ENCODE measurements around the gene PSMB3. TPM values are rescaled to one million over a fixed set of nuclear protein-coding genes. Genes with fewer than 3 reads are reported as not detected.
"Not testable (repeated sequence)": the region's sequence is repeated elsewhere in the genome, so short reads cannot be mapped to it uniquely, and the experiment has no call there.

Gene PSMB3
- total and polyA plus RNA-seq, 9 donors = 70.3 to 159 (median 77.1) TPM

DNA sequence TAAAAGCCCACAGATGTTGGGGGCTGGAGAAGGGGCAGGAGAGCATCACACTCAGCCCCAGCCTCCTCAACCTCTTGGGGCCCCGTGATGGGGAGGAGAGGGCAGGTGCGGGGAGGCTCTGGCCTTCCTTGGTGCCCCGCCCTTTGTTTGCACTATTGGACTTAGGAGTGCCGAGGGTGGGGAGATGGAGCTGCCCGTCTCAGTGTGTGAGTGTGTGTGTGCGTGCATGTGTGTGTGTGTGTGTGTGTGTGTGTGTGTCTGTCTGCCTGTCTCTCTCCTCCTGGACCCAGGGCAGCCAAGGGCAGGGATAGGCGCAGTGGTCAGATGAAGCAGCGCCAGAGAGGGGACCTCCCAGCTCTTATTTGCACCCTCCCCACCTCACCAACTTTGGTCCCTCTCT is 26.4 kb upstream of the PSMB3 start:
- not testable (repeated sequence) for H3K4me3 ChIP-seq (ENCODE audit: low read length); H3K9me3 ChIP-seq (replicated peaks; ENCODE audit: control insufficient read depth, low read depth, low read length); H3K27ac ChIP-seq (ENCODE audit: low read length); DNase-seq; H3K27me3 ChIP-seq (ENCODE audit: control insufficient read depth, insufficient read depth, low read length)
- H3K36me3 ChIP-seq (ENCODE audit: control insufficient read depth, insufficient read depth, low read length) = peaks cover 39% of the 10 kb centered on the region
- peaks cover 46% of the 10 kb centered on the region for H3K4me1 ChIP-seq (ENCODE audit: control insufficient read depth, insufficient read depth, low read length)
- no CpG with 5 or more reads among the region's 8 CpGs for WGBS (ENCODE audit: insufficient coverage)

DNA sequence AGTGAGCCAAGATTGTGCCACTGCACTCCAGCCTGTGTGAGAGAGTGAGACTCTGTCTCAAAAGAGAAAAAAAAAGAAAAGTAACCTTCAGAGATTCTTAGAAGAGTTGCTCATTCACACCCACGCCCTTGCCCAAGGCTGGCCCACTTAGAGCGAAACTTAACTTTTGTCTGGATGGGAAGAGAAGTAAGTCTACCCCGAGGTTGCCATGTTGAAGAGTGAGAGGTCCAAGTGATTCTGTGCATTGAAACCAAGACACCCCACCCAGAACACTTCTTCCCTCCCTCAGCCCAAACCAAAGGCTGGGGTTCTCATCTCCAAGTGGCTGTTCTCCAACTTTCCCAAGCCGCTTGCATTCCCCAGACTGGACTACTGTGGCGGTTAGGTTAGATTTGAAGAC is 24.8 kb upstream of the PSMB3 start:
- Histone ChIP-seq H3K9me3 (replicated peaks; ENCODE audit: control insufficient read depth, low read depth, low read length) (no peaks in the 10 kb centered on the region), H3K27ac (ENCODE audit: low read length) (no peak overlapping the region), H3K4me1 (ENCODE audit: control insufficient read depth, insufficient read depth, low read length) (peaks cover 44% of the 10 kb centered on the region), H3K4me3 (ENCODE audit: low read length) (no peak overlapping the region), H3K27me3 (ENCODE audit: control insufficient read depth, insufficient read depth, low read length) (no peaks in the 10 kb centered on the region), H3K36me3 (ENCODE audit: control insufficient read depth, insufficient read depth, low read length) (peaks cover 32% of the 10 kb centered on the region)
- DNase-seq = no peak
- WGBS (ENCODE audit: insufficient coverage) = no CpG with 5 or more reads among the region's 5 CpGs

DNA sequence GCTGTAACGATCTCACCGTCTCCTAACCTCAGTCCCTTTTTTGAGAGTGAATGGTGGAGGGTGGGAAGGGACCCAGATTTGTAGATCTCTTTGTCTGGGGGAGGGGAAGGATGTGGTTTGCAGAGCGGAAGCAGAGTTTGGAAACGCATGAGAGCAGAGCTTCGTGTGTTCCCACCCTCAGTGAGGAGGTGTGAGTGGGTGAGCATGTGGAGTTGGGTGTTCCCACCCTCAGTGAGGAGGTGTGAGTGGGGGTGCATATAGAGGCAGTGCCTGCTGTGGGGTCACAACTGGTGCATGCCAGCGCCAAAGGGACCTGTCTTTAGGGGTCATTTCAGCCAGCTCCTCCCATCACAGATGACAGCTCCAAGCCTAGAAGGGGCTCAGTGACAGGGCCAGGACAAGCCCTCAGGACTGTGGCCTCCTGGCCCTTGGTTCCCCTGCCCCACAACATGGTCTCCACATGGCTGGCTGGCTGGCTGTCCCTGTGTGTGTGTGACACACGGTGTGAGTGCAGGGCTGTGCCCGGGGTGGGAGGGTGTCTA is 24.2 kb upstream of the PSMB3 start:
- Histone ChIP-seq H3K4me1 (ENCODE audit: control insufficient read depth, insufficient read depth, low read length) (peaks cover 44% of the 10 kb centered on the region), H3K36me3 (ENCODE audit: control insufficient read depth, insufficient read depth, low read length) (peaks cover 34% of the 10 kb centered on the region), H3K27ac (ENCODE audit: low read length) (no peak overlapping the region), H3K27me3 (ENCODE audit: control insufficient read depth, insufficient read depth, low read length) (no peaks in the 10 kb centered on the region), H3K4me3 (ENCODE audit: low read length) (no peak overlapping the region), H3K9me3 (replicated peaks; ENCODE audit: control insufficient read depth, low read depth, low read length) (no peaks in the 10 kb centered on the region)
- 82% methylated on average over 3 of the region's 8 CpGs for WGBS (ENCODE audit: insufficient coverage)
- DNase-seq = no peak

DNA sequence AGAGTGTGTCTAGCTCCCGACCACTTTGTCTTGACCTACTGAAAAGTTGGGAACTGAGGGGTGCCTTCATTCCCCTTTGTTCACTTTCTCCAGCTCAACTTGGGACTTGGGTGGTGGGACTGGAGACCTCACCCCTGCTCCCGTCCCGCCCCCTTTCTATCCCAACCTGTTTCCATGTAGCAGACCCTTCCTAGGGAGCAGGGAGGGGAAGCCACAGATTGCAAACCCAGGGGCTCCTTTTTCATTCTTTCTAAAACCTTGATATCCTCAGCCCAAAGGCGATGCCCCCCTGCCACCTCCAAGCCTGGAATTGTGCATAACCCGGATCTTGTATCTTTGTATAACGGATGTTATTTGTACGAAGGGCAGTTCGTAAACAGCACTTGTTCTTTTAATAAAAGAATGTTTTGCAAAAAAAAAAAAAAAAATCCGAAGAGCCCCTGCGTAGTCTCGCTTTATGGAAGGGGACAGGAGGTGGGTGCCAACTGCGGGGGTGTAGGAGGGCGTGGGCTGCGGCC is 23.1 kb upstream of the PSMB3 start:
- H3K4me3 ChIP-seq (ENCODE audit: low read length) = peak overlapping the region; percentile 60
- H3K9me3 ChIP-seq (replicated peaks; ENCODE audit: control insufficient read depth, low read depth, low read length) = no peaks in the 10 kb centered on the region
- peaks cover 38% of the 10 kb centered on the region for H3K4me1 ChIP-seq (ENCODE audit: control insufficient read depth, insufficient read depth, low read length)
- no peaks in the 10 kb centered on the region for H3K27me3 ChIP-seq (ENCODE audit: control insufficient read depth, insufficient read depth, low read length)
- peaks cover 43% of the 10 kb centered on the region for H3K36me3 ChIP-seq (ENCODE audit: control insufficient read depth, insufficient read depth, low read length)
- no peak for DNase-seq
- peak overlapping the region; percentile 69 for H3K27ac ChIP-seq (ENCODE audit: low read length)
- WGBS (ENCODE audit: insufficient coverage) = 11% methylated on average over 6 of the region's 14 CpGs

DNA sequence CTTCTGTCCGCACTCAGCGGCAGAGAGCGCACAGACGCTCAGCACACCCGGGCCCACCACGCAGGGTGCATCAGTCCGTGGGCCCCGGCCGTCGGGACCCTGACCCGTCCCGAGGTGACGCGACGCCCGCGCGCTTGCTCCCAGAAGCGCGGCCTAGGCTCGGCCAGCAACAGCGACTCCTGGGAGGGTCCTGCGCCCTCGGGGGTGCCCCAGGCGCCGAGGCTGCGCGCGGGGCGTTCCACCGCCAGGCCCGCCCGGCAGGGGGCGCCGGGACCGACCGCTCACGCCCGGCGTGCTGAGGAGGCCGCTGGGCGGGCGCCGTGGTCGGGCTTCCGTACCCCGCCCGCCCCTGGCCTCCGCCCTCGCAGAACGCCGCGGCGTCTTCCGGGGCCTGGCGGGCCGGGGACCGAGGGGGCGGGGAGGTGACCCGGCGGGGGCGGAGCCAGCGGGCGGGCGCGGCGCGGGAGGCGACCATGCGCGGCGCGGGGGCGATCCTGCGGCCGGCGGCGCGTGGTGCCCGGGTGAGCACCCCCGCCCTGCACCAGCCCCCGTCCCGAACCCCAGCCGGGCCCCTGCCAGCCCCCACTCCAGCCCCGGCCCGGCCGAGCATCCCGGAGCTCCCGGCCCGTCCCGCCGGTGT is 22.5 kb upstream of the PSMB3 start, which contains the start of gene CISD3:
Gene CISD3 (plus strand): TSS at position 456 of the 640 bp plus-strand sequence. CDS start 18 bp downstream, at position 474.
- Histone ChIP-seq H3K27ac (ENCODE audit: low read length) (peak within 1 kb of the TSS; percentile 87), H3K4me1 (ENCODE audit: control insufficient read depth, insufficient read depth, low read length) (peaks cover 34% of the 10 kb centered on the region), H3K9me3 (replicated peaks; ENCODE audit: control insufficient read depth, low read depth, low read length) (no peaks in the 10 kb centered on the region), H3K36me3 (ENCODE audit: control insufficient read depth, insufficient read depth, low read length) (peaks cover 45% of the 10 kb centered on the region), H3K27me3 (ENCODE audit: control insufficient read depth, insufficient read depth, low read length) (no peaks in the 10 kb centered on the region), H3K4me3 (ENCODE audit: low read length) (peak within 1 kb of the TSS; percentile 60)
- under 1% methylated on average over 90 of the region's 92 CpGs for WGBS (ENCODE audit: insufficient coverage)
- peak; percentile 94 for DNase-seq

DNA sequence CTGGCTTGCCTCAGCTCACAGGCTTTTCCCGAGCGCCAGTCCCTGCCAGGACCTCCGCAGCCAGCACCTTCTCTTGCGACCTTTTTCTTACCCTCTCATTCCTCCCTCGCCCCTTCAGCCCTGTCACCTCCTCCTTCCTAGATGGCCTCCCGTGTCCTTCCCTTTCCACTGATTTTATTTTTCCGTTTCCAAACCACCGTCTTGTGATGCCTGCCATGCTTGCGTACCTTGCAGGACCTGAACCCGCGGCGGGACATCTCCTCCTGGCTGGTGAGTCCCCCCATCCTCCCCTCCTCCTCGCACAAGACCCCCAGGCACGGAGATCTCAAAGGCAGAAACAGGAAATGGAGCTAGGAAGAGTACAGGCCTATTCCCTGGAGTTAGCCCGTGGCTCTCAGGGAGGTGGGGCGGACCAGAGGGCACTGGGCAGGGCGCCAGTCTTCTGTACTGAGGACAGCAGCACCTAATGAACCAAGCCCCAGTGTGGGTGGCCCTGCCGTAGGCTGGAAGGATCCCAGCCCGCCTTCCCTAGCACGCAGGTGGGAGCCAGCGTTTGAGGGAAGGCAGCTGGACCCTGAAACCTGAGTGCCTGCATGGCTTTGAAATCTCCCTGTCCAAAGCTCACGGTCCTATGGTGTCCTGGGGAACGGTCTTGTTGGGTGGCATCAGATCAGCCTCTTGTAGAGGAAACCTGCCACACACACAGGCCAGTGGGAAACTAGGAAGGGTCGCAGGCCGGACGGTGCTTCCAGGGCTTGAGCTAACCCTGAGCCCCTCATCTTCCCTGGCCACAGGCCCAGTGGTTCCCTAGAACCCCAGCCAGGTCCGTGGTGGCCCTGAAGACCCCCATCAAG is 21.8 kb upstream of the PSMB3 start:
- DNase-seq = peak; percentile 60
- peaks cover 36% of the 10 kb centered on the region for H3K4me1 ChIP-seq (ENCODE audit: control insufficient read depth, insufficient read depth, low read length)
- WGBS (ENCODE audit: insufficient coverage) = 19% methylated on average over 17 of the region's 27 CpGs

DNA sequence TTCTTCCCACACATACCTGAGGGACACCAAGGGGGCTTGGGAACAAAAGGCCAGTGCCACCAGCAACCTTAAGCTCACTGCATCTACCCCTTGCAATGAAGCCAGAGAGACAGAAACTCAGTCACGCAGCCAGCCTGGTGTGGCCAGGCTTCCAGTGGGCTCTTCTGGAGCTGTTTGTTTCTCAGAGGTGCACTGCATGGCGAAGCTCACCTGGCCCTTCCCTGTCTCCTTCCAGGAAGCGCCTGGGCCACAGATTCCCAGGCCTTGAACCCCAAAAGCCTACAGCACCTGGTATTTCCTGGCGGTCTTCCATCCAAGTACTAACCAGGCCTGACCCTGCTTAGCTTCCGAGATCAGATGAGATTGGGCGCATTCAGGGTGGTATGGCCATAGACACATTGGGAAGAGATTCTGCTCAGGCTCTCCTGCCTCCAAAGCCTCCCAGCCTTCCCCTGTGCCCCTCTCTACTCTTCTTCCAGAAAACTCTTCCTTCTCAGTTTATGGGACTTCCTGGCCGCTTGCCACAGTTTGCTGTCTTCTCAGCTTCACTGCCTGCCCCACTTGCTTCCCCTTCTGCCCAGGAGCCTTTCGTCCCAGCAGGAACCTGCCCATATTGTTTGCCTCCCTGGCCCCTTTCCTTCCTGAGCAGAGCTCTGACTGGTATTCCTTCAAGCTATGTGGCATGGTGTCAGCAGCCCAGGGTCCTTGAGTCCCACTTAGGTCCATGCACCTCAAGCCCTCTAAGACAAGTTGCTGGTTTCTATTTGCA is 20.8 kb upstream of the PSMB3 start:
- peaks cover 46% of the 10 kb centered on the region for H3K4me1 ChIP-seq (ENCODE audit: control insufficient read depth, insufficient read depth, low read length)
- H3K27me3 ChIP-seq (ENCODE audit: control insufficient read depth, insufficient read depth, low read length) = no peaks in the 10 kb centered on the region
- no peaks in the 10 kb centered on the region for H3K9me3 ChIP-seq (replicated peaks; ENCODE audit: control insufficient read depth, low read depth, low read length)
- no peak overlapping the region for H3K4me3 ChIP-seq (ENCODE audit: low read length)
- peak; percentile 55 for DNase-seq
- peaks cover 52% of the 10 kb centered on the region for H3K36me3 ChIP-seq (ENCODE audit: control insufficient read depth, insufficient read depth, low read length)
- H3K27ac ChIP-seq (ENCODE audit: low read length) = peak overlapping the region; percentile 87
- 78% methylated on average over 8 of the region's 8 CpGs for WGBS (ENCODE audit: insufficient coverage)

More for the DNA sequence above, 21.8 kb upstream of the PSMB3 start:
- Histone ChIP-seq H3K27ac (ENCODE audit: low read length) (peak overlapping the region; percentile 87), H3K36me3 (ENCODE audit: control insufficient read depth, insufficient read depth, low read length) (peaks cover 48% of the 10 kb centered on the region), H3K4me3 (ENCODE audit: low read length) (peak overlapping the region; percentile 56), H3K27me3 (ENCODE audit: control insufficient read depth, insufficient read depth, low read length) (no peaks in the 10 kb centered on the region), H3K9me3 (replicated peaks; ENCODE audit: control insufficient read depth, low read depth, low read length) (no peaks in the 10 kb centered on the region)

DNA sequence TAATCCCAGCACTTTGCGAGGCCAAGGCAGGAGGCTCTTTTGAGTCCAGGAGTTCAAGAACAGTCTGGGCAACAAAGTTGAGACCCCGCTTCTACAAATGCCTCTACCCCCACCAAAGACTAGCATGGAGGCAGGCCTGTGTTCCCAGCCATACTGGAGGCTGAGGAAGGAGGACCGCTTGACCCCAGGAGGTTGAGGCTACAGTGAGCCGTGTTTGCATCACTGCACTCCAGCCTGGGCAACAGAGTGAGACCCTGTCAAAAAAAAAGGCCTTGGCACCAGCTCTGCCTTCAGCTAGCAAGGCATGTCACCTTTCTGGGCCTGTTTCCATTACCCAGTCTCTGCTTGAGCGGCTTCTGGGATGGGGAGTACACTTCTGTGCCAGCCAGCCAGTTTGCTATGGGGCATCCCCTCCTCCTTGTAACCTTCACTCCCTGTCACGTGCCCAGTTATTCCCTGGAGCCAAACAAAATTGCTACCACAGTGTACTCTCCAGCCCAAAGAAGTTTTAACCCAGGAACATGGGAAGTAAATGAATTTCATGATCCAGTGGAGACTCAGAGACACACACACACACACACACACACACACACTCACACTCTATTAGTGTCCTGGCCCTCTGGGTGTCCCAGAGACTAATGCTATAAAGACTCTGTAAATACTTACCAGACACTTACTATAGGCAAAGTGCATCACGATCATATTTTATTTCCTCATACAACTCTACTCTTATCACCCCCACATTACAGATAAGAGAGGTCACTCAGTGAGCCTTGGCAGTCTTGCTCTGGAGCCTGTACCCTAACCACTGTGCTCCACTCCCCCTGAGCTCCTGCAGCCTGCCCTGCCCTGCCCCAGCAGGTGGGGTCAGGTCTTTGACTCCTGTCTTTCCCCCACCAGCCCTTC is 19.9 kb upstream of the PSMB3 start:
- 76% methylated on average over 5 of the region's 7 CpGs for WGBS (ENCODE audit: insufficient coverage)
- DNase-seq = no peak
- Histone ChIP-seq H3K27ac (ENCODE audit: low read length) (no peak overlapping the region), H3K4me3 (ENCODE audit: low read length) (no peak overlapping the region), H3K36me3 (ENCODE audit: control insufficient read depth, insufficient read depth, low read length) (peaks cover 50% of the 10 kb centered on the region), H3K4me1 (ENCODE audit: control insufficient read depth, insufficient read depth, low read length) (peaks cover 49% of the 10 kb centered on the region), H3K27me3 (ENCODE audit: control insufficient read depth, insufficient read depth, low read length) (no peaks in the 10 kb centered on the region), H3K9me3 (replicated peaks; ENCODE audit: control insufficient read depth, low read depth, low read length) (no peaks in the 10 kb centered on the region)
